IMR-90 (cell line): ENCODE measurements around the gene WDR27.

Experiments used
- CEBPB ChIP-seq: IDR thresholded peaks from 2 replicates; pipeline ENCODE4 v1.6.1; 2012; ENCODE audit warnings: low read depth, low read length, improper control_type of control experiment
- CTCF ChIP-seq: conservative IDR thresholded peaks from 2 replicates; pipeline ENCODE4 v1.5.1; 2012; ENCODE audit warnings: mild to moderate bottlenecking, low read depth, low read length, improper control_type of control experiment
- ELK1 ChIP-seq: fragments of 150-350 bp; IDR thresholded peaks from 2 replicates; pipeline ENCODE4 v1.6.1; 2016; ENCODE audit warnings: low read depth, mild to moderate bottlenecking, low read length, moderate library complexity, borderline replicate concordance
- FOS ChIP-seq: fragments of 150-350 bp; IDR thresholded peaks from 2 replicates; pipeline ENCODE4 v1.6.1; 2016; ENCODE audit warnings: low read depth, low read length
- MAZ ChIP-seq: IDR thresholded peaks from 2 replicates; pipeline ENCODE4 v1.6.1; 2012; ENCODE audit warnings: low read depth, mild to moderate bottlenecking, low read length, improper control_type of control experiment, moderate library complexity, borderline replicate concordance
- MXI1 ChIP-seq: IDR thresholded peaks from 2 replicates; pipeline ENCODE4 v1.6.1; 2012; ENCODE audit warnings: low read depth, mild to moderate bottlenecking, low read length, moderate library complexity, borderline replicate concordance
- NFE2L2 ChIP-seq: fragments of 150-350 bp; IDR thresholded peaks from 2 replicates; pipeline ENCODE4 v1.6.1; 2016; ENCODE audit warnings: low read depth, mild to moderate bottlenecking, low read length
- POLR2A ChIP-seq: IDR thresholded peaks from 2 replicates; pipeline ENCODE4 v1.6.1; 2012; ENCODE audit warnings: mild to moderate bottlenecking, low read depth, low read length
- RAD21 ChIP-seq: IDR thresholded peaks from 2 replicates; pipeline ENCODE4 v1.6.1; 2012; ENCODE audit warnings: low read length, improper control_type of control experiment
- RCOR1 ChIP-seq: IDR thresholded peaks from 2 replicates; pipeline ENCODE4 v1.6.1; 2012; ENCODE audit warnings: mild to moderate bottlenecking, low read length, improper control_type of control experiment; ENCODE audit not compliant: insufficient replicate concordance
- SMC3 ChIP-seq: fragments of 150-350 bp; IDR thresholded peaks from 2 replicates; pipeline ENCODE4 v1.6.1; 2016; ENCODE audit warnings: low read depth, mild to moderate bottlenecking, antibody characterized with exemption, low read length, moderate library complexity
- USF2 ChIP-seq: fragments of 150-350 bp; IDR thresholded peaks from 2 replicates; pipeline ENCODE4 v1.6.1; 2017; ENCODE audit warnings: mild to moderate bottlenecking, antibody characterized with exemption, low read length, low read depth

- TF ChIP-seq CTCF (no peak), SMC3 (no peak), ELK1 (no peak), POLR2A (no peak), MXI1 (no peak), CEBPB (no peak), NFE2L2 (no peak), RAD21 (no peak), USF2 (no peak), MAZ (no peak), FOS (no peak), RCOR1 (no peak)
These were observed 228.2 kb downstream of the WDR27 start for GRCh38 chr6:169473663-169474062.
